HG03457 (cell line): Measurements from ENCODE around the gene HMCN1.

Source experiments
- ATAC-seq: cut with Tn5 transposase; IDR thresholded peaks from one replicate; pipeline ENCODE4 v1.9.1; 2021; ENCODE audit warnings: moderate number of reproducible peaks; ENCODE audit not compliant: unreplicated experiment

The HMCN1 gene

GRCh38 chr1:185798505-185798904 is 64.3 kb downstream of the HMCN1 start:
- no peak for ATAC-seq

- ATAC-seq, result no peak
Observed at GRCh38 chr1:185803241-185803640, 69.0 kb downstream of the HMCN1 start.

- ATAC-seq, result no peak
Observed at GRCh38 chr1:185804206-185804605, 70.0 kb downstream of the HMCN1 start.

GRCh38 chr1:185804608-185805007 is 70.4 kb downstream of the HMCN1 start:
- no peak for ATAC-seq

DNA sequence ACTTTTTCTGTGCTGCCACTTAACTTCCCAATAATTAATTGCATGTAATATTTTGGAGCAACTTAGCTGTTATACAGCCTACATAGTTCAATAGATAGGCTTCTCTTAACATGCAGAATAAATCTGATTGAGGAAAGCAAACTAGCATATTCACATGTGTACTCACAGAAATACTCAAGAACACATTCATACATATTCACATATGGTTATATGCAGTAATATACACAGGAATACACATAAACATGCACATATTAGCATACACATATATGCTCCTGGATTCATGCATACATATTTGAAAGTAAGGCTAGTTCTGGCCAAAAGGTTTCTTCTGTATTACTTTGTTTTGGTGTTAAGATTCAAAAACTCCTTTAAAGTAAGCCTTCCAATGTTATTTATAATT is 73.1 kb downstream of the HMCN1 start:
- ATAC-seq, result no peak

DNA sequence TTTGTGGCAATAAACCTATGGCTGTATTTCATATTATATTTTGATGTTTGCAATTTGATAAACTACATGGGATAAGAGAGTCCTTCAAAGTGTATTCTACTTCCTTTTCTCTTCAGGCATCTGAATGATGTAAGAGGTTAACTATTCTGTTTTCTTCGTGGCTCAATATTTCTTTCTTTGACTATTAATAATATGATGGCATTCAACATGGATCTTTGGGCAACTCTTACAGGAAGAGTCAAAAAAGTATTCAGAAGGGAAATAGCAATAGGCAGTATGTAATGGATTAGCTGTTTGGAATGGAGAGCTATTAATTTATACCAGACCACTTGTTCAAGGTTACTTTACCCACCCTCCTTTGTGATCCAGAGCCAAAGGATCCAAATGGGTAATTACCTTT is 74.4 kb downstream of the HMCN1 start:
- ATAC-seq, result no peak

- ATAC-seq, result no peak
Observed at GRCh38 chr1:185811073-185811709, 77.0 kb downstream of the HMCN1 start.

DNA sequence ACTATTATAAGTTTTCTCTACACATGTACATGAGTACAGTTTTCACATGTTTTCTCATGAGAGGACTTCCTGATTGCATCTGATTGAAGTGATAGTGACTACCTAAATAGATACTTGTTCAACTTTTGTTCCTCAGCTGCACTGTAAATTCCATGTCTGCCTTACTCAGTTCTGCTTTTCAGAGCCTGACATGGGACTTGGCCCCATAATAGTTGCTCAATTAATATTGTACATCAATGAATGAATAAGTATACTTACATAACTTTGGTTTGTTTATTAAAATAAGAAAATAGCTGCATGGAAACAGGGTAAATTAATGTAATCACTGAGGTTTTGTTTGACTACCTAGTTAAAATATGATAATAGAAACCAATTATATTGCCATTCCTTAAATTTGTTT is 78.7 kb downstream of the HMCN1 start:
- no peak for ATAC-seq

- no peak for ATAC-seq
Observed at GRCh38 chr1:185813401-185813979, 79.3 kb downstream of the HMCN1 start.

- ATAC-seq, result no peak
Observed at GRCh38 chr1:185816460-185816859, 82.3 kb downstream of the HMCN1 start.

DNA sequence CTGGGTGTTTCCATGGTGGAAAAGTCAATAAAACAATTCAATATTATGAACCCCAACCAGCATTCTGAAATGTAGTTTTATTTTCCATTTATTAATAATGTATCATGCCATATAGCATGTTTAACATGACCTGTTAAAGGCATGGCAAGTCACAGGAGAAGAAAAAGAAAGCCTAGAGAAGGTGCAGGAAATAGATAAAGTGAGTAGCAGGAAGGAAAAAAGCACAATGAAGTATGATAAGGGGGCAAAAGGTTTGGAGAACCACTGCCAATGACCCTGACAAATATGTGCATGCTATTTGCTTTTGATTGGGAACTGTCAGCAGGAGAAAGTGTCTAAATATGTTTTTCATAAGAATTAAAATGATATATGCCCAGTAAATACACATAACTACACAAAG is 85.6 kb downstream of the HMCN1 start:
- ATAC-seq, result no peak

DNA sequence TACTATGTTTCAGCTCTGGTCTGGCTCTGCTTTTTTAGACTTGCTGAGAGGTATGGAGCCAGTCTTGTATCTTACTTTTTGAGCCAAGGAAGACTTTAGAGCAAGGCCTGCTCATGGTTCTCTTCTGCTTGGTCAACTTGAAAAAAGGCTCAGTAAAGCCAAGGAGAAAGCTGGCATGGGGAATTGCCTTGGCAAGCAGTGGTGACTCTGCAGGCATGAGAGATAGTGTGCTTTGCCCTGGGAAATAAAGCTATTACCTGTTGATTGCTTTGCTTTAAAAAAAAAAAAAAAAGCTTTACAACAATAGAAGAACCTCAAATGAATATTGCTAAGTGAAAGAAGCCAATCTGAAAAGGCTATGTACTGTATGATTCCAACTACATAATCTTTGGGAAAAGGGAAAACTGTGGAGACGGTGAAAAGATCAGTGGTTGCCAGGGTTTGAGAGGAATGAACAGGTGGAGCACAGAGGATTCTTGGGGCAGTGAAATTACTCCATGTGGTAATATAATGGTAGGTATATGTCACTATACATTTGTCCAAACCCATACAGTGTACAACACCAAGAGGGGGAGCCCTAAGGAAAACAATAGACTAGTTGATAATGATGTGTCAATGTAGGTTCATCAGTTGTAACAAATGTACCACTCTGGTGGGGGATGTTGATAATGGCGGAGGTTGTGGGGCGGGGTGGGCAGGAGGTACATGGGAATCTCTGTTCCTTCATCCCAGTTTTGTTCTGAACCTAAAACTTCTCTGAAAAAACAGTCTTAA is 87.6 kb downstream of the HMCN1 start:
- no peak for ATAC-seq

- ATAC-seq, result no peak
Observed at GRCh38 chr1:185823467-185823866, 89.3 kb downstream of the HMCN1 start.

DNA sequence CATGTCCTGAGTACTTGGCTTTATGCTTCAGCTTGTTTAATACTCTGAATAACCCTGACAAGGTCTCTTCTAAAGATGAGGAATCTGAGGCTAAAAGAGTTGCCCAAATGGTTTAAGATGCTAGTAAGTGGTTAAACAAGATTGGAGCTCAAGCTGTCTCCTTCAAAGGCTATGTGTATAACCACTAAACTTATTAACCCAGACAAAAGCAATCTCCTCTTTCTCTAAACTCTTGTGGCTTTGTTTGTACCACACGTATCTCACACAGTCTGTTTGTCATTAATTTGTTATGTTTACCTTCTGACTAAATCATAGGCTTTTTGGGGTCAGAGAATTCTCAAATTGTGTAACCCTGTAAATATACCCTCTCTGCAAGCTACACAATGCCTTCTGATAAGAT is 89.9 kb downstream of the HMCN1 start:
- ATAC-seq, result no peak

DNA sequence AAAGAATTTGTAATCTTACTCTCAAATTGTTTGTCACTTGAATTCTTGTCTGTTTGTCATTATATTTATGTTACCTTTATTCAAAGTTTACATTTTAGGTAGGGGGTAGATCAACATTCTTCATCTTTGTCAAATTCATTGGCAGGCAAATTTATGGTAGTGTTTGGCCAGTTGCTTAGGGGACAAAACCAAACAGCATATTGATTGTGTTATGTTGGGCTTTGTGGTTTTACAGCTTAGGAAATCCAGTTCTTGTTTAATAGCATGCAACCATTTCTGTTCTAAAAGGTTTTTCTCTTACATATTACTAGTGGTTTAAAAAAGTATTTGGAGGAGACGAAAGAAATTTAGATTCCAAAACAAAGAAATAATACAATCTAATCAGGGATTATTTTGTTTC is 91.4 kb downstream of the HMCN1 start:
- no peak for ATAC-seq

GRCh38 chr1:185834371-185834905 is 100.2 kb downstream of the HMCN1 start:
- ATAC-seq, result no peak

GRCh38 chr1:185835191-185835590 is 101.0 kb downstream of the HMCN1 start:
- no peak for ATAC-seq

DNA sequence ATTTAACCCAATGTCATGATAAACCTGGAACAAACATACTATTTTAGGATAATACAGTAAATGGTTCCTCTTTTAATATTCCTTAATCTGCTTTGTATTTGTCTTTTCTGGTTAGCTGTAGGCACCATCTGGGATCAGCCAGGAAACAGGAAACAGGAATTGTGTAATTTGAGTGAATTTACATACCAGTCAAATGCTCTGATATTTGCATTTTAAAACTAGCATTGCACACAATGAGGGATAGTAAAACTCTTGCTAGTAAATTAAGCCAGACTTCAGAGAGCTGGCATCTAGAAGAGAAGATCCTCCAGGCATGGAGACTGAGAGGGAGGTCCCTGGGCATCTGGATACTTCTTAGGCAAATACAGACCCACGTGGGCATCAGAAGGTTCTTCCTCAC is 103.5 kb downstream of the HMCN1 start:
- ATAC-seq, result no peak

GRCh38 chr1:185838111-185838510 is 103.9 kb downstream of the HMCN1 start:
- no peak for ATAC-seq

DNA sequence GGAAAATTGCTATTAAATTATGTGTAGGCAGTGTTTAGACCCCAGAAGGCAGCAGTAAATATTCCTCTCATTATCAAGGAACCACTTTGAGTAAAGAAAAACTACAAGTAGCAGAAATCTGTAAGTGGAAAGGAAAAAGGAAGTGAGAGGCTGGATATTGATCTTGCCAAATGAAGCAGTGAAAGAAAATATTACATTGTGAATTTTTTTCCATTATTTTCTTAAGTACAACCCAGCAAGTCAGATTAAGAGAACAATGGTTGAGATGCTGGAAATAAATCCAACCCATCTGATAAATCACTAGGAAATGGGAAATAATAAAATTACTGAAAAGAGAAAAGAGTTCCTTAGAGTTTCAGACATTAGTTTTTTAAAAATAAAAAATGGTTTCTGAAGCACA is 106.7 kb downstream of the HMCN1 start:
- no peak for ATAC-seq

- no peak for ATAC-seq
Observed at GRCh38 chr1:185843297-185843869, 109.2 kb downstream of the HMCN1 start.

GRCh38 chr1:185843986-185844385 is 109.8 kb downstream of the HMCN1 start:
- ATAC-seq, result no peak
